ENCODE data around the gene NKX2-2.

The NKX2-2 gene

GRCh38 chr20:21509079-21509596, 4.7 kb downstream of the NKX2-2 start:
- no peak overlapping the region for H3K4me3 ChIP-seq (ENCODE audit: low read length)
- peaks cover 1% of the 10 kb centered on the region for H3K4me1 ChIP-seq (ENCODE audit: control insufficient read depth, insufficient read depth, low read length)
- no peaks in the 10 kb centered on the region for H3K36me3 ChIP-seq (ENCODE audit: control insufficient read depth, insufficient read depth, low read length)
- no CpG with 5 or more reads among the region's 12 CpGs for WGBS (ENCODE audit: insufficient coverage, insufficient read length)
- H3K27me3 ChIP-seq (ENCODE audit: control insufficient read depth, insufficient read depth, low read length): peaks cover 74% of the 10 kb centered on the region
- no peaks in the 10 kb centered on the region for H3K9me3 ChIP-seq (ENCODE audit: control insufficient read depth, insufficient read depth, low read length)
- H3K27ac ChIP-seq (ENCODE audit: low read length): no peak overlapping the region
- DNase-seq (ENCODE audit: low read depth, low spot score): no peak

GRCh38 chr20:21508230-21509078, 5.4 kb downstream of the NKX2-2 start:
- H3K27ac ChIP-seq (ENCODE audit: low read length): no peak overlapping the region
- H3K4me1 ChIP-seq (ENCODE audit: control insufficient read depth, insufficient read depth, low read length): peaks cover 1% of the 10 kb centered on the region
- 100% methylated on average over 1 of the region's 47 CpGs for WGBS (ENCODE audit: insufficient coverage, insufficient read length)
- H3K9me3 ChIP-seq (ENCODE audit: control insufficient read depth, insufficient read depth, low read length): no peaks in the 10 kb centered on the region
- H3K27me3 ChIP-seq (ENCODE audit: control insufficient read depth, insufficient read depth, low read length): peaks cover 73% of the 10 kb centered on the region
- no peaks in the 10 kb centered on the region for H3K36me3 ChIP-seq (ENCODE audit: control insufficient read depth, insufficient read depth, low read length)
- H3K4me3 ChIP-seq (ENCODE audit: low read length): no peak overlapping the region
- DNase-seq (ENCODE audit: low read depth, low spot score): no peak

GRCh38 chr20:21507400-21508229, 6.2 kb downstream of the NKX2-2 start:
- H3K27ac ChIP-seq (ENCODE audit: low read length): no peak overlapping the region
- no peaks in the 10 kb centered on the region for H3K9me3 ChIP-seq (ENCODE audit: control insufficient read depth, insufficient read depth, low read length)
- H3K4me1 ChIP-seq (ENCODE audit: control insufficient read depth, insufficient read depth, low read length): no peaks in the 10 kb centered on the region; the same call in none of the 2 replicates
- H3K27me3 ChIP-seq (ENCODE audit: control insufficient read depth, insufficient read depth, low read length): peaks cover 65% of the 10 kb centered on the region
- no peak overlapping the region for H3K4me3 ChIP-seq (ENCODE audit: low read length)
- DNase-seq (ENCODE audit: low read depth, low spot score): no peak
- H3K36me3 ChIP-seq (ENCODE audit: control insufficient read depth, insufficient read depth, low read length): no peaks in the 10 kb centered on the region
- WGBS (ENCODE audit: insufficient coverage, insufficient read length): no CpG with 5 or more reads among the region's 44 CpGs

GRCh38 chr20:21505810-21506530, 7.9 kb downstream of the NKX2-2 start:
- Histone ChIP-seq H3K4me1 (ENCODE audit: control insufficient read depth, insufficient read depth, low read length) (no peaks in the 10 kb centered on the region; the same call in 1 of the 2 replicates), H3K27me3 (ENCODE audit: control insufficient read depth, insufficient read depth, low read length) (peaks cover 50% of the 10 kb centered on the region), H3K27ac (ENCODE audit: low read length) (no peak overlapping the region), H3K36me3 (ENCODE audit: control insufficient read depth, insufficient read depth, low read length) (no peaks in the 10 kb centered on the region), H3K4me3 (ENCODE audit: low read length) (peak overlapping the region; percentile 47; the same call in 1 of the 2 replicates), H3K9me3 (ENCODE audit: control insufficient read depth, insufficient read depth, low read length) (no peaks in the 10 kb centered on the region)
- no peak for DNase-seq (ENCODE audit: low read depth, low spot score)
- WGBS (ENCODE audit: insufficient coverage, insufficient read length): no CpG with 5 or more reads among the region's 95 CpGs

- H3K4me3 ChIP-seq (ENCODE audit: low read length): peak overlapping the region; percentile 47; the same call in 1 of the 2 replicates
- H3K9me3 ChIP-seq (ENCODE audit: control insufficient read depth, insufficient read depth, low read length): no peaks in the 10 kb centered on the region
- WGBS (ENCODE audit: insufficient coverage, insufficient read length): no CpG with 5 or more reads among the region's 36 CpGs
- H3K36me3 ChIP-seq (ENCODE audit: control insufficient read depth, insufficient read depth, low read length): no peaks in the 10 kb centered on the region
- DNase-seq (ENCODE audit: low read depth, low spot score): no peak
- no peak overlapping the region for H3K27ac ChIP-seq (ENCODE audit: low read length)
- no peaks in the 10 kb centered on the region; the same call in 1 of the 2 replicates for H3K4me1 ChIP-seq (ENCODE audit: control insufficient read depth, insufficient read depth, low read length)
- peaks cover 45% of the 10 kb centered on the region for H3K27me3 ChIP-seq (ENCODE audit: control insufficient read depth, insufficient read depth, low read length)
These were observed 8.6 kb downstream of the NKX2-2 start for GRCh38 chr20:21505161-21505809.

GRCh38 chr20:21504323-21504722, 9.5 kb downstream of the NKX2-2 start:
- Histone ChIP-seq H3K4me3 (ENCODE audit: low read length) (no peak overlapping the region), H3K27me3 (ENCODE audit: control insufficient read depth, insufficient read depth, low read length) (peaks cover 35% of the 10 kb centered on the region), H3K27ac (ENCODE audit: low read length) (no peak overlapping the region), H3K36me3 (ENCODE audit: control insufficient read depth, insufficient read depth, low read length) (no peaks in the 10 kb centered on the region), H3K9me3 (ENCODE audit: control insufficient read depth, insufficient read depth, low read length) (no peaks in the 10 kb centered on the region), H3K4me1 (ENCODE audit: control insufficient read depth, insufficient read depth, low read length) (peaks cover 3% of the 10 kb centered on the region; the same call in 1 of the 2 replicates)
- WGBS (ENCODE audit: insufficient coverage, insufficient read length): no CpG with 5 or more reads among the region's 7 CpGs
- no peak for DNase-seq (ENCODE audit: low read depth, low spot score)

- WGBS (ENCODE audit: insufficient coverage, insufficient read length): no CpG with 5 or more reads among the region's 4 CpGs
- H3K9me3 ChIP-seq (ENCODE audit: control insufficient read depth, insufficient read depth, low read length): no peaks in the 10 kb centered on the region
- no peak for DNase-seq (ENCODE audit: low read depth, low spot score)
- peaks cover 27% of the 10 kb centered on the region for H3K27me3 ChIP-seq (ENCODE audit: control insufficient read depth, insufficient read depth, low read length)
- H3K4me1 ChIP-seq (ENCODE audit: control insufficient read depth, insufficient read depth, low read length): peaks cover 6% of the 10 kb centered on the region; the same call in 1 of the 2 replicates
- no peaks in the 10 kb centered on the region for H3K36me3 ChIP-seq (ENCODE audit: control insufficient read depth, insufficient read depth, low read length)
- no peak overlapping the region for H3K27ac ChIP-seq (ENCODE audit: low read length)
- H3K4me3 ChIP-seq (ENCODE audit: low read length): no peak overlapping the region
These were observed 10.5 kb downstream of the NKX2-2 start for GRCh38 chr20:21503345-21503744.

GRCh38 chr20:21501184-21501583, 12.7 kb downstream of the NKX2-2 start:
- H3K9me3 ChIP-seq (ENCODE audit: control insufficient read depth, insufficient read depth, low read length): no peaks in the 10 kb centered on the region
- no peak overlapping the region for H3K27ac ChIP-seq (ENCODE audit: low read length)
- WGBS (ENCODE audit: insufficient coverage, insufficient read length): no CpG with 5 or more reads among the region's 11 CpGs
- DNase-seq (ENCODE audit: low read depth, low spot score): no peak
- H3K36me3 ChIP-seq (ENCODE audit: control insufficient read depth, insufficient read depth, low read length): no peaks in the 10 kb centered on the region
- peaks cover 7% of the 10 kb centered on the region; the same call in 1 of the 2 replicates for H3K27me3 ChIP-seq (ENCODE audit: control insufficient read depth, insufficient read depth, low read length)
- H3K4me1 ChIP-seq (ENCODE audit: control insufficient read depth, insufficient read depth, low read length): peaks cover 6% of the 10 kb centered on the region; the same call in 1 of the 2 replicates
- H3K4me3 ChIP-seq (ENCODE audit: low read length): no peak overlapping the region

GRCh38 chr20:21500599-21500998, 13.3 kb downstream of the NKX2-2 start:
- DNase-seq (ENCODE audit: low read depth, low spot score): no peak
- Histone ChIP-seq H3K27me3 (ENCODE audit: control insufficient read depth, insufficient read depth, low read length) (peaks cover 4% of the 10 kb centered on the region; the same call in 1 of the 2 replicates), H3K4me1 (ENCODE audit: control insufficient read depth, insufficient read depth, low read length) (peaks cover 6% of the 10 kb centered on the region; the same call in 1 of the 2 replicates), H3K36me3 (ENCODE audit: control insufficient read depth, insufficient read depth, low read length) (no peaks in the 10 kb centered on the region), H3K27ac (ENCODE audit: low read length) (no peak overlapping the region), H3K9me3 (ENCODE audit: control insufficient read depth, insufficient read depth, low read length) (no peaks in the 10 kb centered on the region), H3K4me3 (ENCODE audit: low read length) (no peak overlapping the region)
- whole genome bisulfite sequencing (ENCODE audit: insufficient coverage, insufficient read length): no CpG with 5 or more reads among the region's 7 CpGs

Measured in iPS DF 6.9 (cell line).